HepG2 (cell line): ENCODE data around the gene GPN2. TPM values are rescaled to one million over a fixed set of nuclear protein-coding genes. Genes with fewer than 3 reads are reported as not detected.
A peak's percentile ranks its signal among the peaks of the same experiment; 100 is the strongest.

Source experiments
- ARNTL ChIP-seq: sonication (generic); formaldehyde crosslinking; IDR thresholded peaks from 2 replicates; pipeline ENCODE4 v1.4.0; 2020; ENCODE audit warnings: mild to moderate bottlenecking, missing genetic modification reagents
- GATAD1 ChIP-seq: IDR thresholded peaks from 2 replicates; pipeline ENCODE4 v1.6.1; 2016; ENCODE audit warnings: missing genetic modification reagents, missing compliant biosample characterization
- GMEB2 ChIP-seq: IDR thresholded peaks from 2 replicates; pipeline ENCODE4 v1.6.1; 2016; ENCODE audit warnings: missing biosample characterization, missing genetic modification reagents, low read depth
- HINFP ChIP-seq: sonication (generic); formaldehyde crosslinking; IDR thresholded peaks from 2 replicates; pipeline ENCODE4 v1.4.0; 2020; ENCODE audit warnings: low read depth, mild to moderate bottlenecking, missing genetic modification reagents
- NAIF1 ChIP-seq: sonication (generic); formaldehyde crosslinking; IDR thresholded peaks from 2 replicates; pipeline ENCODE4 v1.5.0; 2020; ENCODE audit warnings: mild to moderate bottlenecking, missing genetic modification reagents, borderline replicate concordance
- NFIC ChIP-seq: IDR thresholded peaks from 2 replicates; pipeline ENCODE4 v1.6.1; 2012; ENCODE audit warnings: mild to moderate bottlenecking, low read length, inconsistent platforms
- NKX3-1 ChIP-seq: sonication (generic); formaldehyde crosslinking; IDR thresholded peaks from 2 replicates; pipeline ENCODE4 v1.5.0; 2020; ENCODE audit warnings: missing genetic modification reagents
- RFX5 ChIP-seq: IDR thresholded peaks from 2 replicates; pipeline ENCODE4 v1.6.1; 2011; ENCODE audit warnings: low read depth, low read length, improper control_type of control experiment
- RNF2 ChIP-seq: fragments of 450-650 bp; conservative IDR thresholded peaks from 2 replicates; pipeline ENCODE4 v1.6.1; 2016; ENCODE audit warnings: low read depth
- SAFB2 ChIP-seq: sonication (generic); formaldehyde crosslinking; IDR thresholded peaks from 2 replicates; pipeline ENCODE4 v1.5.1; 2020; ENCODE audit warnings: missing genetic modification reagents, low read depth, mild to moderate bottlenecking, borderline replicate concordance
- THAP8 ChIP-seq: sonication (generic); formaldehyde crosslinking; IDR thresholded peaks from 2 replicates; pipeline ENCODE4 v1.5.1; 2020; ENCODE audit warnings: missing genetic modification reagents, mild to moderate bottlenecking, borderline replicate concordance
- ZBTB46 ChIP-seq: sonication (generic); formaldehyde crosslinking; IDR thresholded peaks from 2 replicates; pipeline ENCODE4 v1.4.0; 2020; ENCODE audit warnings: mild to moderate bottlenecking, missing genetic modification reagents, borderline replicate concordance
- ZFP62 ChIP-seq: sonication (generic); formaldehyde crosslinking; IDR thresholded peaks from 2 replicates; pipeline ENCODE4 v1.4.0; 2020; ENCODE audit warnings: missing genetic modification reagents
- ZGPAT ChIP-seq: IDR thresholded peaks from 2 replicates; pipeline ENCODE4 v1.6.1; 2016; ENCODE audit warnings: mild to moderate bottlenecking
- ZMYM3 ChIP-seq: sonication (generic); formaldehyde crosslinking; IDR thresholded peaks from 2 replicates; pipeline ENCODE4 v1.5.1; 2020; ENCODE audit warnings: mild to moderate bottlenecking, missing genetic modification reagents
- ZNF124 ChIP-seq: sonication (generic); formaldehyde crosslinking; IDR thresholded peaks from 2 replicates; pipeline ENCODE4 v1.4.0; 2020; ENCODE audit warnings: missing genetic modification reagents
- ZNF503 ChIP-seq: sonication (generic); formaldehyde crosslinking; IDR thresholded peaks from 2 replicates; pipeline ENCODE4 v1.4.0; 2020; ENCODE audit warnings: missing genetic modification reagents
- ZNF558 ChIP-seq: sonication (generic); formaldehyde crosslinking; IDR thresholded peaks from 2 replicates; pipeline ENCODE4 v1.9.0; 2022; ENCODE audit warnings: mild to moderate bottlenecking, missing genetic modification reagents, borderline replicate concordance
- ZNF567 ChIP-seq: sonication (generic); formaldehyde crosslinking; IDR thresholded peaks from 2 replicates; pipeline ENCODE4 v1.8.1; 2023; ENCODE audit warnings: mild to moderate bottlenecking, missing genetic modification reagents, borderline replicate concordance
- ZSCAN29 ChIP-seq: sonication (generic); formaldehyde crosslinking; conservative IDR thresholded peaks from 2 replicates; pipeline ENCODE4 v1.4.0; 2020; ENCODE audit warnings: mild to moderate bottlenecking, missing genetic modification reagents
- polyA plus RNA-seq, 8 experiments: library from polyadenylated mRNA; depleted of rRNA in 3 of 8; stranded (reverse) in 7 of 8; unstranded in 1 of 8; fragments of >200 nt; fragmentation: Illumina TruSeq in 4 of 8; extraction: Trizol in 4 of 8; gene quantifications; 2 replicates each; pipeline versions ENCODE4 v1.2.1 to v1.2.3, GENCODE V29; 2011 to 2016; ENCODE audit warnings: low read depth in 4 of 8, missing spikeins in 1 of 8, mixed read lengths in 1 of 8; ENCODE audit not compliant: insufficient read depth in 1 of 8
- total RNA-seq, 5 experiments: library from RNA; depleted of rRNA; stranded (reverse); fragments of >200 nt; fragmentation: Illumina TruSeq; extraction: Trizol; gene quantifications; 2 replicates each; pipeline ENCODE4 v1.2.3, GENCODE V29; 2016; ENCODE audit warnings: low read depth in 1 of 5

GPN2 gene
- total and polyA plus RNA-seq, 2 of the 13 experiments (the other 11 are each of a cell fraction or from before 2014, with no cell fraction given), result 19.3 to 38.9 TPM

GRCh38 chr1:26913754-26914619 is 23.9 kb upstream of the GPN2 start, which contains the start of gene NR0B2 (continued):
- TF ChIP-seq ZSCAN29 (CRISPR knock-in tag) (peak; percentile 86), NKX3-1 (CRISPR knock-in tag) (peak; percentile 52), THAP8 (CRISPR knock-in tag) (no peak), ZGPAT (peak; percentile 100), NFIC (peak; percentile 90), ZFP62 (CRISPR knock-in tag) (0 out of 2 replicates have a peak, but pooled peaks have one; percentile 54), HINFP (CRISPR knock-in tag) (peak; percentile 84; the same call in 1 of the 2 replicates), ZNF503 (peak; percentile 98), RNF2 (no peak), RFX5 (no peak; the same call in 1 of the 2 replicates), GMEB2 (no peak), ZNF124 (CRISPR knock-in tag) (peak; percentile 15; the same call in 1 of the 2 replicates), ZNF567 (no peak), ZNF558 (CRISPR knock-in tag) (peak; percentile 47; the same call in 1 of the 2 replicates), ARNTL (CRISPR knock-in tag) (peak; percentile 98), GATAD1 (CRISPR knock-in tag) (peak; percentile 72), ZMYM3 (CRISPR knock-in tag) (peak; percentile 79), ZBTB46 (CRISPR knock-in tag) (peak; percentile 98), SAFB2 (CRISPR knock-in tag) (peak; percentile 26; the same call in 1 of the 2 replicates), NAIF1 (no peak)
